Upper lobe of left lung (tissue), 4 donors: ENCODE measurements around the gene EP300.

Experiments
- POLR2A ChIP-seq, 4 donors: fragments of 450-650 bp; IDR thresholded peaks; one replicate each; pipeline ENCODE4 v1.5.1; 2016 to 2017; ENCODE audit warnings: antibody characterized with exemption in 4 of 4, mild to moderate bottlenecking in 2 of 4
- TF ChIP-seq, protein P1 (sequence below), 6 experiments: fragments of 450-650 bp in 4 of 6; fragments of 200-600 bp in 2 of 6; sonication (generic) in 2 of 6; IDR thresholded peaks; one replicate each; pipeline ENCODE4 v1.5.1; 2016 to 2019; ENCODE audit warnings: antibody characterized with exemption in 6 of 6

DNA sequence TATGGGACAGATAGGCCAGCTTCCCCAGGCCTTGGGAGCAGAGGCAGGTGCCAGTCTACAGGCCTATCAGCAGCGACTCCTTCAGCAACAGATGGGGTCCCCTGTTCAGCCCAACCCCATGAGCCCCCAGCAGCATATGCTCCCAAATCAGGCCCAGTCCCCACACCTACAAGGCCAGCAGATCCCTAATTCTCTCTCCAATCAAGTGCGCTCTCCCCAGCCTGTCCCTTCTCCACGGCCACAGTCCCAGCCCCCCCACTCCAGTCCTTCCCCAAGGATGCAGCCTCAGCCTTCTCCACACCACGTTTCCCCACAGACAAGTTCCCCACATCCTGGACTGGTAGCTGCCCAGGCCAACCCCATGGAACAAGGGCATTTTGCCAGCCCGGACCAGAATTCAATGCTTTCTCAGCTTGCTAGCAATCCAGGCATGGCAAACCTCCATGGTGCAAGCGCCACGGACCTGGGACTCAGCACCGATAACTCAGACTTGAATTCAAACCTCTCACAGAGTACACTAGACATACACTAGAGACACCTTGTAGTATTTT is 86.1 kb downstream of the EP300 start:
- no peak for TF ChIP-seq POLR2A (IDR thresholded peaks at IDR 0.05)
- TF ChIP-seq, protein P1, sequence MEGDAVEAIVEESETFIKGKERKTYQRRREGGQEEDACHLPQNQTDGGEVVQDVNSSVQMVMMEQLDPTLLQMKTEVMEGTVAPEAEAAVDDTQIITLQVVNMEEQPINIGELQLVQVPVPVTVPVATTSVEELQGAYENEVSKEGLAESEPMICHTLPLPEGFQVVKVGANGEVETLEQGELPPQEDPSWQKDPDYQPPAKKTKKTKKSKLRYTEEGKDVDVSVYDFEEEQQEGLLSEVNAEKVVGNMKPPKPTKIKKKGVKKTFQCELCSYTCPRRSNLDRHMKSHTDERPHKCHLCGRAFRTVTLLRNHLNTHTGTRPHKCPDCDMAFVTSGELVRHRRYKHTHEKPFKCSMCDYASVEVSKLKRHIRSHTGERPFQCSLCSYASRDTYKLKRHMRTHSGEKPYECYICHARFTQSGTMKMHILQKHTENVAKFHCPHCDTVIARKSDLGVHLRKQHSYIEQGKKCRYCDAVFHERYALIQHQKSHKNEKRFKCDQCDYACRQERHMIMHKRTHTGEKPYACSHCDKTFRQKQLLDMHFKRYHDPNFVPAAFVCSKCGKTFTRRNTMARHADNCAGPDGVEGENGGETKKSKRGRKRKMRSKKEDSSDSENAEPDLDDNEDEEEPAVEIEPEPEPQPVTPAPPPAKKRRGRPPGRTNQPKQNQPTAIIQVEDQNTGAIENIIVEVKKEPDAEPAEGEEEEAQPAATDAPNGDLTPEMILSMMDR (IDR thresholded peaks at IDR 0.05): no peak
